Stimulated activated CD4-positive, alpha-beta T cell treated with anti-CD3 and anti-CD28 coated beads, Interleukin-12 subunit alpha, Interleukin-12 subunit beta, amount 100 ng/mL, for 24 hours (primary cell): ENCODE measurements around the gene KCNK5.
A peak's percentile ranks its signal among the peaks of the same experiment; 100 is the strongest.

Source experiments
- DNase-seq, 2 experiments: peaks; one replicate each; pipeline ENCODE4 v3.0.0-alpha.2; 2020; ENCODE audit warnings: low read depth in 2 of 2

The KCNK5 gene, protein sequence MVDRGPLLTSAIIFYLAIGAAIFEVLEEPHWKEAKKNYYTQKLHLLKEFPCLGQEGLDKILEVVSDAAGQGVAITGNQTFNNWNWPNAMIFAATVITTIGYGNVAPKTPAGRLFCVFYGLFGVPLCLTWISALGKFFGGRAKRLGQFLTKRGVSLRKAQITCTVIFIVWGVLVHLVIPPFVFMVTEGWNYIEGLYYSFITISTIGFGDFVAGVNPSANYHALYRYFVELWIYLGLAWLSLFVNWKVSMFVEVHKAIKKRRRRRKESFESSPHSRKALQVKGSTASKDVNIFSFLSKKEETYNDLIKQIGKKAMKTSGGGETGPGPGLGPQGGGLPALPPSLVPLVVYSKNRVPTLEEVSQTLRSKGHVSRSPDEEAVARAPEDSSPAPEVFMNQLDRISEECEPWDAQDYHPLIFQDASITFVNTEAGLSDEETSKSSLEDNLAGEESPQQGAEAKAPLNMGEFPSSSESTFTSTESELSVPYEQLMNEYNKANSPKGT

DNA sequence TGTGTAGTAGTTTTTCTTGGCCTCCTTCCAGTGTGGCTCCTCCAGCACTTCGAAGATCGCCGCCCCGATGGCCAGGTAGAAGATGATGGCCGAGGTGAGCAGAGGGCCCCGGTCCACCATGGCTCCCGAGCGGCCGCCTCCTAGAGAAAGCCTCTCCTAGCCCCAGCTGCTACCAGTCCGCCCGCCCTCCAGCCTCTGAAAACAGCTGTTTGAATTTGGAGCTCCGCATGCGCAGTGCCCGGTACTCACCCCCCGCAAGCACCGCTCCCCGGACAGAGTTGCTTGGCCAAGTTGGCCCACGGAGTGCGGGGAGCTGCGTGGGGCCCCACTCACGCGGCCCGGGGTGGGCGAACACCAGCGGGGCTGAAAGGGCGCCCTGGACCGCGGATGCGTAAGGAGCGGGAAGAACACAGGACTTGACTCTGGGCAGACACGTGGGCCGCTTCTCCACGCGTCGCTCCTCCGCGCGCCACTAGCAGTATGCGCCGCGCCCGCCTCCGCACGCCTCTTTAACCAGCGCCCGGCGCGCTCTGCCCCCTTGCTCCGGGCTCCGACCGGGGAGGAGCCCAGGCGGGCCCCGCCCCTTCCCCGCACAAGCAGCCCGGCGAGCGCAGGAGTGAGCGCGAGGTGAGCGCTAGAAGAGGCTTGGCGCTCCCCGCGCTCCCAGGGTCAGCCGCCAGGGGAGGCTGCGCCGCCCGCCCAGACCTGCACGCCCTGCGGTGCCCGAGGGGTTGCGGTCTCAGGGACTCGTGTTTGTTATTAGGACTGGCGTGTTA, at the start of gene KCNK5:
Gene KCNK5 (minus strand): TSS at position 484 of the 776 bp plus-strand sequence. CDS start 364 bp downstream, at position 120.
- DNase-seq, result peak; percentile 57 to 82

DNA sequence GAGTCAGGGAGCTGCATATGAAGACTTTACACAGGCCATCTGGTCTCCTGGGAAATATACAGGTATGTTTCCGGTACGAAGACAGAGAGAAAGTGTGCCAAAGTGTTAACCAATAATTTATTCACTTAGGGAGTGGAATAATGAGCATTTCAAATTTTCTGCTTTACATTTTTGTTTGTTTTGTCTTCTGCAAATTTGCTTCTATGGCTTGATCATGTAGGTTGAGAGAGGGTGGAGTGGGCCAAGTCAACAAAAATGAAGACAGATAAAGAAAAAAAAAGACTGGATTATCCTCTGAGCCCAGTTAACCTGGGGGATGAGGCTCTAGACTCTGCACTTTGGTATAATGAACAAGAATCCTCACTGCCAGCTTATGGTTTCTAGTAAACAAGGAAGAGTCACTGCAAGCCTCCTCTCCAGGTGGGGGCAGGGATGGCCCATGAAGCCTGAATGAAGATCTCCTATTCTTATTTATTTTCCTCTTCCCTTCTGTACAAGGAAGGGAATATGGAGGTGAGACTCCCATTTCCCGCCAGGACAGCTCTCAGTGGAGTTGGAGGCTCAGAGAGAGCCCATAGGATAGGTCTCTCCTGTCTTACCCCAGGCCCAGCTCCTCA, 47.2 kb upstream of the KCNK5 start:
- DNase-seq, result no peak

DNA sequence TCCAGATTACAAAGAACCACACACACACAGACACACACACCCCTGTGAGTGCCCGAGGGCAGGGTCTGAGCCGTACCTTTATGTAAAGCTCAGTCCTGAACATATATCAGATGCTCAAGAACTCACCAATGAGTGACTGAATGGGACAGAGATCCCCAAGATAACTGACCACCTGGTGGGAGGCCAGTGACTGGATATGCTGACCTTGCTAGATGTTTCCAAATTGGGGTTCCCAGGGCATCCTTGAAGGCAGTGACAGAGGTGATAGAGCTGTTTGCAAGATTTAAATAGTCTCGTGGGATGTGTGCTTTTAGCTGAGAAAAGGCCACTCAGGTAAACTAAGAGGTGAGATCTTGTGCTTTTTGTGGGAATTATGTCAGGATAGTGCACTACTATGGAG, 45.6 kb upstream of the KCNK5 start:
- DNase-seq, result no peak

DNA sequence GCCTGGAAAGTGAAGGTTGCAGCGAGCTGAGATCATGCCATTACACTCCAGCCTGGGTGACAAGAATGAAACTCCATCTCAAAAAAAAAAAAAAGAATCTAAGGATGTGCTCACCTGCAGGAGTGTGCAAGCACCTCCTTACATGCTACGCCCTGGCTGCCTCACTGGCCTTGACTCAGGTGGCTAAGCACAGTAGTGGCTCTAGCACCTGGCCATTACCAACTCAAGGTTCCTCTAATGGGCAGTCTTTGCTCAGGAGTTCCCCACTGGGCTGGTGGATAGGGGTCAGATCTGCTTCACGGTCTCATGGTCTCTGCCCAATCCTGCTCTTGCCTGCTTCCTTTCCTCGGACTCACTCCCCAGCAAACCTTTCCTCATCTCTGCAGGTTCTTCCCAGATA, 45.2 kb upstream of the KCNK5 start:
- no peak for DNase-seq

DNA sequence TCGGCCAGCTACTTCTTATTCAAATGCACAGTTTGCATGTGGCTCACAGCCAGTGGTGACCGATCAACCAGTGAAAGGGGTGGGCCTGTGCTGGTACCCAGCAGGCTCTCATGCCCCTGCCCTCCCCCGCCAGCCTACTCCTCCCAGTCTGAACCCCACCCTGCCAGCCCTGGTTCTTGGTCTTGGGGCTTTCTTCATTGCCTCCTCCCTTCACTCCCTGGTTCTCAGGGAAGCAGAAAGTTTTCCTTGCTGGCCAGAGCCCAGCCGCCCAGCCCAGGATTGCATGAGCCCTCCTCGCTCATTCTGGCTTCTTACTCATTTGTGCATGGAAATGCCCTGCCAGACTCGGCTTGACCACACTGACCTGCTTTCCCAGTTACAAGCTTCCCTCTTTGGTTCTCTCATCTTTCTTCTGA, 44.1 kb upstream of the KCNK5 start:
- no peak for DNase-seq

DNA sequence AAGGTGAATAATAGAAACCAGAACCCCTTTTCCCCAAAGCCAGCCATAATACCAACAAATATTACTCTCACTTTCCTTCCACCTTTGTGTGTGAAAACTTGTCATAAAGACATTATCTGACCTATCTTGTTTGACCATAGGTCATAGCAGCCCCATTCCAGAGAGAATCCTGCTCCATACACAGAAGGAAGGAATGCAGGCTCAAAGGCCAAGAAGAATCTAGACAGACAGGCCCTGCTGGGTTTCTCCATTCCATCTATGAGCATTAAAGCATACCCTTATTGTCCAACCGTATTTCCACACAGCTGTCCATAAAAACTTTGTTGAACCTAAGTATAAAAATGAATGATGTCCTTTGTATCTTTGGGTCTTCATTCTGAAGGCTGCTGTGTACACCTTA, 40.7 kb upstream of the KCNK5 start:
- no peak for DNase-seq

DNA sequence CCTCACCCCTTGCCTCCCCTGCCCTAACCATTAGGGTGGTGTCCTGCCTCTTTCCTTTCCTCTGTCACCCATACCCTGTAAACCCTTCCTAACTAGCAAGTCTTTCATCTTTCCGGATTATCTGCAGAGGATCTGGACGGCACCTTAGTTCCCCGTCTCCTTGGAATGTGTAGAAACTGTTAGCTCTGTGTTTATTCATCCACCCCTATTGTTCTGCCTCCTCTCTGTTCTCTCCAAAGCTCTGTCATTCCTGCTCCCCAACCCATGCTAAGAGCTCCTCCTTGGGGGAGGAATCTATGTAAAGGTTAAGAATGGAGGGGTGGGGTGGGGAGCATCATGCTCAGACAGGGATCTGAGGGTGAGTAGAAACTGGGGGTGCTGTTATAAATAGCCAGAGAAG, 39.4 kb upstream of the KCNK5 start:
- DNase-seq, result no peak

DNA sequence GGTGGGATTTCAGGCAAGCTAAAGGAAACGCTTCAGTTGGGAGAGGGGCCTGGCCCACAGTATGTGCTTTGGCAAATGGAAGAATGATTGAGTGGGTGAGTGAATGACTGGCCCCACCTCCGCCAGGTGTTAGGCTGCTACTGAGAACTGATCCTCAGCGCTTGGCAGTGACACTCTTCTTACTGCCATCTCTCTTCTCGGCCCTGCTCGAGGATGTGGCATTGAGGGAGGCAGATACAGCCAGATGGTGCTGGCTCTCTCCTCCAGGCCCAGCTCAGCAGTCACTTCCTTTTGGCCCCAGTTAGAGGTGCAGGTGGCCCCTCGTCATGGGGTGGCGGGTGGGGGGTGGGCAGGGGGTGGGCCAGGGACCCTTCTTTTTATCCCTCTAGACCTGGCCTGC, 38.9 kb upstream of the KCNK5 start:
- DNase-seq, result no peak

DNA sequence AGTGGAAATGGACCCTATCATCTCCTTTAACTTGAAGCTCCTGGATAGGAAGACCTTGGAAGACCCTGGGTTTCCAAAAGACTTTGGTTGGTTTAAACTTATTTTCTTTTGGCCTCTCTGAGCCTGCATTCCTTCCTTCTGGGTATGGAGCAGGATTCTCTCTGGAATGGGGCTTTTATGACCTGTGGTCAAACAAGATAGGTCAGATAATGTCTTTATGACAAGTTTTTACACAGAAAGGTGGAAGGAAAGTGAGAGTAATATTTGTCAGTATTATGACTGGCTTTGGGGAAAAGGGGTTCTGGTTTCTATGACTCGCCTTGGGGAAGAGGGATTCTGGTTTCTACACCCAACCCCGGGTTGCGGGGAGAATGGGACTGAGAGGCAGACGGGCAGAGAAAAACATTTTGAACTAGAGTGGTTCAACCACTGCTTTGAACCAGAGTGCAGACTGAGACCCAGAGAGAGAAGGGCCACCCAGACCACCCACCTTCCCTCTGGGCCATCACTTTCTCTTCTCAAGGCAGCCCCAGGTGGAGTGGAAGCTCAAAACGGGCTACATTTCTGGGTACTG, 37.6 kb upstream of the KCNK5 start:
- DNase-seq, result no peak

DNA sequence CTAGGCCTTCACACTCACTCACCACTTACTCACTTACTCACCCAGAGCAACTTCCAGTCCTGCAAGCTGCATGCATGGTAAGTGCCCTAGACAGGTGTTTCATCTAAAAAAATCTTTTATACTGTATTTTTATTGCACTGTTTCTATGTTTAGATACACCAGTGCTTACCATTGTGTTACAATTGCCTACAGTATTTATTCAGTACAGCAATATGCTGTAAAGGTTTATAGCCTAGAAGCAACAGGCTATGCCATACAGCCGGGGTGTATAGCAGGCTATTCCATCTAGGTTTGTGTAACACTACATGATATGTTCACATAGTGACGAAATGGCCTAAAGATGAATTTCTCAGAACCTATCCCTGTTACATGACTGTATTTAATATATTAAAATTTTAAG, 37.1 kb upstream of the KCNK5 start:
- DNase-seq, result no peak

DNA sequence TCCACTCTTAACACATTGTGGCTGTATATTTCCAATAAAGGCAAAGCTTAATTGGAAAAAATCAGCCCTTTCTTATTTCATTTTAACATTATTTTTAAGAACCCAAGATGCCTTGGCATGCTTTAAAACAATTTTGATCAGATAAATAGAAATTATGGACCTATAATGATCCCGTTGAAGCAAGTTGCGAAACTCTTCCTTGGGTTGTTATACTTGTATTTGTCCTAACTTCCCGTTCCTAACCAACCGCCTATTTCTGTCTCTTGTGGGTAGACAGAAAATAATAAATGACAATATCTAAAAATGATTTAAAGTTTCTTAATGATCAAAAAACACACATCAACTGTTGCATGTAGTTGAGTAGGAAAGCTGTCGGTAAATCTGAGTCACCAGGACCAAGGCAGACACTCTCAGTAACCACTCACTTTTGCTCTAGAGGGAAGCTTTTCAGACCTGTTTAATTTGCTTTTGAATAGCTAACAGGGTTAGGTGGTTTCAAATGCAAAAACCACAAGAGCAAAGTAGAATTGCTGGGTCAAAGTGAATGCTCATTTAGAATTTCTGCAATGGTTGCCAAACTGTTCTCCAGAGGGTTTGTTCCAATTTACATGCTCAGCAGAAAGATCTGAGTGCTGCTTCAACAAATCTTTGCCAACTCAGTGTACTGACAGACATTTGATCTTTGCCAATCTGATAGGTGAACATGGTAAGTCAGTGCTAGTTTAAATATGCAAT, 34.2 kb upstream of the KCNK5 start:
- DNase-seq, result no peak

DNA sequence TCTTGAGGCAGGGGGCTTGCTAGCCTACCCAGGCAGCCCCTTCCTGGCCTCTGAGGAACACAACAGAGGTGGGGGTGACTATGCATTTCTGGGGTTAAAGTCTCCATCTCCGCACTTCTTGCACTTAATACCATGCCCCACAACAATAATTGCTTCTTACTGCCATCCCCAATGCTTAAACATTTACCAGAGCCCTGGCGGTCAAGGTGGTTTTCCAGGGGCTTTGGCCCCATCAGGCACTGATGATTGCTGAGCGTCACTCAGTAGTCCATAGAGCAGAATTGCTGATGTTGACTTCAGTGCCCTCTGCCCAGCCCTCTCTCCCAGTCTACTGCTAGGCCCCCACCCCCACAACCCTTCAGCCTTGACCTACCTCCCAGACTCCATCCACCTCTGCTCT, 32.5 kb upstream of the KCNK5 start:
- DNase-seq, result no peak

DNA sequence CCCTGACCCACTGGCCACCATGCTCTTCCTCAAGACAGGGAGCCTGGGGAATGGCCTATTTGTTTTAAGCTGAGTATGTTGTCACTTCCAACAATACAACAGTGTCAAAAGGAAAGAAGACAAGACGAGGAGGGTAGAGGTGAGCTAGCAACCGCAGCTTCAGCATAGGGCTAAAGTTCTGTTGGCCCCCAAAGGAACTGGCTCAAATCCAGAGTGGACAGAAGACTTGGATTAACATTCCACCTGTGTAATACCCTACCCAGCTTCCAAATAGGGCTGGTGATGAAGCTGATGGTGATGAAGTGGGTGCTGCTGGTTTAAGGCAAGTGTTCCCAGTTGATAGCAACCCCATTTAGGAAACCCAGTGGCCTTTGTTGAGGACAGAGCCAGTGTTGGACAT, 31.7 kb upstream of the KCNK5 start:
- no peak for DNase-seq

DNA sequence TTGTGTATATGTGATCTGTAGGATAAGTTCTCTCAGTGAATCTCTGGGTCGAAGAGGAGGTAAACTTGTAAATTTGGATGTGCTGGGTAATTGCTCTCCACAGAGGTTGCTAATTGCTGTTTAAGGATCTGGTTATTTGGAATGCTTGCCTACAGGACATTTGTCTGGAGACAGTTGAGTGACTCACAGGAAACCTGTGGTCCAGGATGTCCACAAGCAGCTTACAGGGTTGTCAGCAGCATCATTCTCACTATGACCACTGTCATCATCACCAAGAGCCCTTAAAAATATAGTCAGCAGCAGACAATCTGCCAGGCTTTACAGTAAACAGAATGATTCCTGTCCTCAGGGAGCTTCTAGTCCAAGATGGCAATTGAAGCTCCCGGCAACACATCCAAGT, 31.2 kb upstream of the KCNK5 start:
- no peak for DNase-seq

DNA sequence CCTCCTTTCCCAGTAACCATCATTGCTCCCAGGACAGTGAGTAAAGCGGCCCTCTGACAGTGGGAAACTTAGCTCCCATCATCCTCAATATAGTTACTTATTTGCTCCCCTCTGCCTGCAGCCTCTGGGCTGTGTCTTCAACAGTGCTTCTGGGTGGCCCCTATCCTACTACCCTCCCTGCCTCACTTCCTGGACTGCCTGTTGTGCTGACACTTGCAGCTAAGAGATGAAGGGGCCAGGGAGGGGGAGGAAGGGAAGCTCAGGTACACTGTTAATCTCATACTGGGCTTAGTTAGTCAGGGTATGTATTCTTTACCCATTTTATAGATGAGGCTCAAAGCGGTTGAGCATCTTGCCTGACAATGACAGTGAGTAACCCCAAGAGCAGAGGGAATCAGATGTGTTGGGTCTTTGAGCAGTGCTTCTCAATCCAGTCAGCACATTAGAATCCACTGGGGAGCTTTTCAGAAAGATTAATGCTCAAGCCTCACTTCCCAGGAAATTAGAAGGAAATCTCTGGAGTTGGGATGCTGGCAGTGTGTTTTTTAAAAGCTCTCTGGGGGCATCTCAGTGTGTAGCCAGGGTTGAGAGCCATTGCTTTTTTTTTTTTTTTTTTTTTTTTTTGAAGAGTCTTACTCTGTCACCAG, 27.1 kb upstream of the KCNK5 start:
- no peak for DNase-seq

DNA sequence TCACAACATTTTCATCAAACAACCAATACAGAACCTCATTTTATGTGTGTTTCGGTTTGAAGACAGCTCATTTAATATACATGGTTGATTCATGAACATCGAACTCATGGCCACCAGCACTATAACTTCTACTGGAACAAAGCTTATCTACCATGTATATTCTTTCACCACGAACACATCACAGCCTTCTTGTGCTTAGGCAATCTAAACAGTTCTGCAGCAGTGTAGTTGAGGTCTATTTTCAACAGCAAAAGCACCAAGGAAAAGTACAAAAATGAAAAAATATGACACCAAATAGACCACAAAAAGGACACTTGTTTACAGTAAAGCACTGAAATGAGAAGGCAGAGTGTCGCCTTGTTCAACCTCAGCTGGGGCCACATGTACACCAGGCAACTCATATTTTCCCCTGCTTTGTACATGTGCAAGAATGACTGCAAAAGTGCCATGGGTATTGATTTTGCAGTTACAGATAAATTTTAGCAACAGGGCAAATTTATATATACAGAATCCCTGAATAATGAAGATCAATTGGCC, 25.8 kb upstream of the KCNK5 start:
- no peak for DNase-seq

DNA sequence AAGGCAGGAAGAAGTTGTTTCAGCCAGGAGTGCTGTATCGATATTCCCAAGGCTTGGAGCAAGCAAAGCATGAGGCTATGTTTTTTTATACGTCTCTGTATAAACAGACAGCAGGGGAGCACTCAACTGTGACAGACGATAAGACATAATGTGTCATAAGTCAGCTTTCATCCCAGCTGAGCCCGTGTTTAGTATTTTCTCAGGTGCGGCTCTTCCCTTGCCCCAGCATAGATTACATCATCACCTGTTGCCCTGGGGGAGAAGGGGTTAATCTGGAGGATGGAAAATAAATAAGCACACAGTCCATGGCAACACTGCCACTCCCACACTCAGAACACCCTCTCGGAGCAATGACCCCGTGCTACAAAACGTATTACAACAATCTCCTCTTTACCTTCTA, 22.1 kb upstream of the KCNK5 start:
- no peak for DNase-seq

DNA sequence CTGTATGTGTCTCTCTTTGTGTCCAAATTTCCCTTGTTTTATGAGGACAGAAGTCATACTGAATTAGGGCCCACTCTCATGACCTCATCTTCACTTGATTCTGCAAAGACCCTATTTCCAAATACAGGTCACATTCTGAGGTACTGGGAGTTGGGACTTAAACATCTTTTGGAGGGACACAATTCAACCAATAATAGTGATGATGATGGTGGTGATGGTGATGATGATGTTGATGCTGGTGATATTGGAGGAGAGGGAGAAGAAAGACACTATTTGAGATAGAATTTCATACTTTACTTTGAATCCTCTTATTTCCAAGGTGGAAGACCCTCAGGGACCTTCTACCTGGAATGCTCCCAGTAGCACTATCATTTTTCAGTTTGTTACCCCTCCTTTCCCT, 21.2 kb upstream of the KCNK5 start:
- no peak for DNase-seq

DNA sequence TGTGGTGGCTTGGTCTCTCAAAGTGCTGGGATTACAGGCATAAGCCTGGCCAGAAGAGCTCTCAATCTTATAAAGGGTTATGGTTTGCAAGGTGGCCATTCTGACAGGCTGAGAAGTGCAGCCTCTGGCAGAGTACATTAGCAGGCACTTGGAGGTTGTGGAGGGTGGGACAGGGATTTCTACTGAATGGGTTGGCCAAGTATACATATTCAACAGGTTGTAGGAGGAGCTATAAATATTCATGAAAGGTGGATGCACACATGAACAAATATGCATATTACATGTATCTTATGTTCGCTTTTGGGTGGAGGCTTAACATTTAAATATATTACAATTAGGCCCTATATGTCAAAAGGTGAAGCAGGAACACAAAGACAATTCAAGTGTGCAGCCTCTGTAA, 20.0 kb upstream of the KCNK5 start:
- no peak for DNase-seq

DNA sequence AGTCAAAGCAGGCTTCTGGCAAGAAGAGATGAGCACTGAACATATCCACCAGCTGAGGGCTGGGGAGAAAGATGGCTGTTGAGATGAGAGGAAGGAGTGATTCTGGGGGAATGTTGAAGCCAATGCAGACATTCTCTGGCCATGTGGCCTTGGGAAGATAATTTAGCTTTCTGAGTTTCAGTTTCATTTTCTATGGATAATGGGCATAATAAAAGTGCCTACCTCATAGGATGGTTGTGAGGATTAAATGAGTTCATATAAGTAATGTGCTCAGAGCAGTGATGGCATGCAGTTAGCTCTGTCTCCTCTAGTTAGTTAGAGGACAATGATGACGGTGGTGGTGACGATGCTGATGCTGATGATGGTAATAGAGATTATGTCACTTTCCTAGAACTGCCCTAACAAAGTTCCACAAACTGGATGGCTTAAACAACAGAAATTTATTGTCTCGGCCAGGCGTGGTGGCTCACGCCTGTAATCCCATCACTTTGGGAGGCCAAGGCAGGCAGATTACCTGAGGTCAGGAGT, 18.5 kb upstream of the KCNK5 start:
- no peak for DNase-seq

DNA sequence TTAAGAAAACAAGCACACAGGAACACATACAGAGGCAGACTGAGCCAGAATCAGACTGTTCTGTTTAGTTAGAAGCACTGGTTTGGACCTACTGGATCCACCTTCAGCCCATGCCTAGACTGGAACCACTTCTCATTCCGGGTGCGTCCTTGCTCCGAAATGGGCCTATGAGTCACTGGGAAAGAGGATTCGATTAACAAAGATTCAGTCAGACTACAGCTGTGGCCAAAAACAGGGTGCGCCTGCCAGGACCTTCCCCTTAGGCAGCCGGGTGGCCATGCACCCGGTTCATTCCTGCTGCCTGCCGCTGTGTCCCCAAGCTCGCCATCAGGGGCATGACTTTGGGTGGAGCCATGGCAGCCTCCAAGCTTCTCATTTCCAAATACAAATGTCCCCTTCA, 14.5 kb upstream of the KCNK5 start:
- DNase-seq, result no peak
